HG03066 (cell line): Measurements from ENCODE around the gene INSYN1.

ENCODE experiments used
- ATAC-seq: cut with Tn5 transposase; IDR thresholded peaks from one replicate; pipeline ENCODE4 v1.9.1; 2021; ENCODE audit warnings: low read depth; ENCODE audit not compliant: unreplicated experiment

Gene INSYN1

GRCh38 chr15:73694419-73694818, 58.7 kb downstream of the INSYN1 start:
- no peak for ATAC-seq

- ATAC-seq = no peak
Observed at GRCh38 chr15:73691396-73691795, 61.8 kb downstream of the INSYN1 start.

DNA sequence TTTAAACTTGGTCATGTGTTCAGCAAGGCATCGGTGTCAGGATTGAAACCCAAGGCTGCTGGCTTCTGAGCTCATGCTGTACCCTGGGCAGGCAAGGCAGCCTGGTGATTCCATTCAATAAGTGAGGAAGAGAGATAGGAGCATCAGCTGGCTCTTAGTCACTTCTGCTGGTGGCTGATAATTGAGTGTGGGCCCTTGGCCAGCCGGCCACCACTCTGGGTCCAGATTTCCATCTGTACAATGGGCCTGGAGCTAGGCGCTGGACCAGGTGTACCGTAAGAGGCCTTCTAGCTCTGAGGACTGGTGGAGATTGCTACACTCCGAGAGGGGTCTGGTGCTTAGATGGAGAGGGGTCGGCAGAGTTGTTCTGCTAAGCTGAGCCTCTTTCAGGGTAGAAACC, 64.7 kb downstream of the INSYN1 start:
- no peak for ATAC-seq

DNA sequence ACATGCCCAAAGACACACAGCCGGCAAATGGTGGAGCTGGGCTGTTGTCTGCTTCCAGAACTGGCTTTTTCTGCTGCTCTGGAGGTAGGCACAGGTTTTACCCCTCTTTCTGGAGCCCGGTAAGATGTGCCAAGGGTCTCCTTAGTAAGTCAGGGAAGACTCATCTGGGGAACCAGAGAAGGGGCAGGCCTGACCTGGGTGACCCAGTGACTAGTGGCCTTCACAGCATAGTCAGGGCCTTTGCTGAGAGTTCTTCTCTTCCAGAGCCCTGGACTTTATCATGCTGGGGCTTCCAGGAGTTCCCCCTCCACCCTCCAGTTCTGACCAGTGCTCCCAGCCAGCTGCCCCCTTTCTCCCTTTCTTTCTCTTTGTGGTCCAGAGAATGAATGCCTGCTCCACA, 65.8 kb downstream of the INSYN1 start:
- ATAC-seq = no peak

DNA sequence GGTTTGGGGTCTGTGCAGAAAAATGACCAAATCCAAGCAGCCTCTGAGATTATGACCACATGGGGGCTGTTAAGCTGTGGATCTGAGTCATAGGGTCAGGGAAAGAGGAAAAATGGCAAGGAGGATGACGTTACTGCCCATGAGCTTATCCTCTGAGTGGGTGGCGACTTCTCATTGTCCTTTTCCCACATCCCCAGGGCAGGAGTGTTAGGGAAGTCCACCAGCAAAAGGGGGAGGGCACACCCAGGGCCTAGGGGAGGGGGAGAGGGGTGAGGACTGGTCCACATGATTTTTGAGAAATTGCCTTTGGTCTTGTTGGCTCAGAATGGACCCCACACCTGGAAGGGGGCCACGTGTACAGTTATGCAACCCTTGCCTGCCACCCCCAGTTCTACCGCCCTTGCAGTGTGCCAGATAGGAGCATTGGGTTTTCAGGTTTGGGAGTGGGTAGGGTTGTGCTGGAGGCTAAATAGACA, 66.3 kb downstream of the INSYN1 start:
- ATAC-seq = no peak

DNA sequence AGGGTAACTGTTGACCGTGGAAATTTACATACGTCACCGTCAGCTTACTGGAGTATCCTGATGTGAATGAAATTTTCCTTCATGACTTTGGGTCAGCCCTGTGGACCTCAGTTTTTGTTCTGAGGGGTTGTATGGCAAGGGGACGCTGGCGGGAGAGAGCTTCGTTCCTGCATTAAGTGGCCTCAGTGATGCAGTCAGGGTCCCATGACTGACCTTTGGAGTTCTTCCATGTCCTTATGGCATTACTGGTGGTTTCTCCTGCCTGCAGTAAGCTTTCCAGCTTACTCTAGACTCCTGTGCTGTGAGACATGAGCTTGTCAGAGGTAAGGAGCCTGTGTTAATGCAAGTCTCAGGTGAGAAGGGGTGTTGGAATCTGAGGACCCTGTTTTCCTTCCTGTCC, 67.2 kb downstream of the INSYN1 start:
- ATAC-seq = no peak
